B cell (primary cell): ENCODE results near the gene GIMAP8. TPM values are rescaled to one million over a fixed set of nuclear protein-coding genes. Genes with fewer than 3 reads are reported as not detected.

Experiments
- ATAC-seq: fragments of 200-7000 bp; cut with Tn5 transposase; one replicate; pipeline ENCODE4 v1.10.0; 2021; ENCODE audit warnings: low read depth, mild to moderate bottlenecking, moderate number of reproducible peaks, moderate library complexity
- CTCF ChIA-PET: fragments of 350-600 bp; sonication (Branson Sonifier 250); formaldehyde crosslinking; loops from one replicate; lab custom pipeline; 2021; ENCODE audit warnings: antibody characterized with exemption, inconsistent platforms; lab: Charles Lee
- POLR2A ChIA-PET: fragments of 350-600 bp; sonication (Branson Sonifier 250); formaldehyde crosslinking; loops from one replicate; lab custom pipeline; 2021; ENCODE audit warnings: antibody characterized with exemption; lab: Charles Lee
- DNase-seq: peaks from one replicate; pipeline ENCODE4 v3.0.0; 2013
- H2AFZ ChIP-seq: 2 replicates; pipeline ENCODE4 v1.6.1; 2012; ENCODE audit warnings: mild to moderate bottlenecking, low read depth, low read length; ENCODE audit not compliant: insufficient read depth, poor library complexity, severe bottlenecking
- H3K27ac ChIP-seq, 2 donors: 1 replicate in 1 of 2; 2 replicates in 1 of 2; pipeline ENCODE4 v1.5.1; 2012 to 2013; ENCODE audit warnings: low read length in 2 of 2, mild to moderate bottlenecking in 2 of 2, moderate library complexity in 1 of 2
- H3K27me3 ChIP-seq, 4 experiments: fragments of 200-600 bp in 1 of 4; sonication (generic) in 1 of 4; replicated peaks in 1 of 4; 1 replicate in 2 of 4; 2 replicates in 2 of 4; pipeline versions ENCODE4 v1.6.1 to v1.7.0; 2013 to 2016; ENCODE audit warnings: low read length in 3 of 4, mild to moderate bottlenecking in 2 of 4, mixed read lengths in 1 of 4, moderate library complexity in 1 of 4; ENCODE audit not compliant: insufficient read depth in 4 of 4, control insufficient read depth in 3 of 4; ENCODE audit errors: control extremely low read depth in 1 of 4
- H3K36me3 ChIP-seq, 2 experiments: replicated peaks in 1 of 2; 1 replicate in 1 of 2; 2 replicates in 1 of 2; pipeline versions ENCODE4 v1.6.1 to v1.7.1; 2013; ENCODE audit warnings: low read length in 1 of 2; ENCODE audit not compliant: insufficient read depth in 2 of 2, control insufficient read depth in 1 of 2; ENCODE audit errors: control extremely low read depth in 1 of 2, extremely low read depth in 1 of 2
- H3K4me1 ChIP-seq, 2 donors: fragments of 200-600 bp in 1 of 2; sonication (generic) in 1 of 2; 1 replicate in 1 of 2; 2 replicates in 1 of 2; pipeline versions ENCODE4 v1.5.1 to v1.6.1; 2013 to 2017; ENCODE audit warnings: low read length in 2 of 2; ENCODE audit not compliant: control insufficient read depth in 2 of 2, insufficient read depth in 2 of 2
- H3K4me2 ChIP-seq: replicated peaks from 2 replicates; pipeline ENCODE3; 2012; ENCODE audit warnings: mild to moderate bottlenecking, low read depth, low read length; ENCODE audit not compliant: poor library complexity, severe bottlenecking
- H3K4me3 ChIP-seq, 5 experiments: fragments of 200-600 bp in 1 of 5; sonication (generic) in 1 of 5; 1 replicate in 3 of 5; 2 replicates in 2 of 5; pipeline versions ENCODE4 v1.5.1 to v1.7.0; 2011 to 2016; ENCODE audit warnings: low read length in 4 of 5, mild to moderate bottlenecking in 4 of 5, low read depth in 2 of 5, control low read depth in 1 of 5, moderate library complexity in 1 of 5; ENCODE audit not compliant: insufficient read depth in 1 of 5; ENCODE audit errors: control extremely low read depth in 1 of 5, extremely low read depth in 1 of 5
- H3K79me2 ChIP-seq: fragments of 200-600 bp; sonication (generic); one replicate; pipeline ENCODE4 v1.6.0; 2016; ENCODE audit warnings: low read length; ENCODE audit not compliant: control insufficient read depth, insufficient read depth
- H3K9ac ChIP-seq: fragments of 200-600 bp; sonication (generic); 2 replicates; pipeline ENCODE4 v1.6.1; 2017; ENCODE audit warnings: mild to moderate bottlenecking, low read length, moderate library complexity
- H3K9me3 ChIP-seq, 3 donors: one replicate each; pipeline versions ENCODE4 v1.6.1 to v1.7.1; 2013; ENCODE audit warnings: low read length in 2 of 3; ENCODE audit not compliant: control insufficient read depth in 2 of 3, insufficient read depth in 1 of 3; ENCODE audit errors: control extremely low read depth in 1 of 3
- H4K20me1 ChIP-seq: 2 replicates; pipeline ENCODE4 v1.6.0; 2012; ENCODE audit warnings: mild to moderate bottlenecking, low read length; ENCODE audit not compliant: insufficient read depth, control insufficient read depth, poor library complexity, severe bottlenecking
- H3K27ac Mint-ChIP-seq: one replicate; pipeline ENCODE4 v1.8.0; 2021; ENCODE audit warnings: mixed read lengths
- H3K27me3 Mint-ChIP-seq: one replicate; pipeline ENCODE4 v1.8.0; 2021; ENCODE audit warnings: mixed read lengths
- H3K4me1 Mint-ChIP-seq: one replicate; pipeline ENCODE4 v1.8.0; 2021; ENCODE audit warnings: mixed read lengths
- H3K4me3 Mint-ChIP-seq: one replicate; pipeline ENCODE4 v1.8.0; 2021; ENCODE audit warnings: mixed read lengths
- H3K9me3 Mint-ChIP-seq: one replicate; pipeline ENCODE4 v1.8.0; 2022; ENCODE audit warnings: mixed read lengths; ENCODE audit not compliant: insufficient read depth
- EZH2 ChIP-seq: IDR thresholded peaks from 2 replicates; pipeline ENCODE4 v1.6.1; 2012; ENCODE audit warnings: borderline replicate concordance, low read depth, mild to moderate bottlenecking, moderate library complexity, low read length; ENCODE audit not compliant: insufficient read depth, poor library complexity, severe bottlenecking
- WGBS: methylation state at CpG from one replicate; pipeline ENCODE4 v1.1.5; 2013; ENCODE audit warnings: missing lambda C conversion rate; ENCODE audit not compliant: insufficient coverage; 5-methylcytosine and 5-hydroxymethylcytosine counted together
- intact Hi-C: fragments of 100-400 bp; cut with micrococcal nuclease; formaldehyde crosslinking; loops from one replicate; pipeline ENCODE4 v1.10.0; 2022
- polyA plus RNA-seq: library from polyadenylated mRNA; depleted of rRNA; stranded (reverse); fragments of >200 nt; gene quantifications from 2 replicates; pipeline ENCODE4 v1.2.3, GENCODE V29; 2012
- total RNA-seq, 2 donors: library from RNA; stranded (reverse); fragments of 120-200 nt in 1 of 2; gene quantifications; 1 replicate in 1 of 2; 2 replicates in 1 of 2; pipeline versions ENCODE4 v1.2.3 to v1.2.4, GENCODE V29; 2013 to 2022
- TF ChIP-seq, protein P1 (sequence below): fragments of 200-600 bp; IDR thresholded peaks from one replicate; pipeline ENCODE4 v1.8.0; 2022; ENCODE audit warnings: antibody characterized with exemption, mild to moderate bottlenecking

The GIMAP8 gene
- total and polyA plus RNA-seq, 2 donors (not counting 1 experiment from before 2014, with no cell fraction given): 0.34 to 0.47 TPM

DNA sequence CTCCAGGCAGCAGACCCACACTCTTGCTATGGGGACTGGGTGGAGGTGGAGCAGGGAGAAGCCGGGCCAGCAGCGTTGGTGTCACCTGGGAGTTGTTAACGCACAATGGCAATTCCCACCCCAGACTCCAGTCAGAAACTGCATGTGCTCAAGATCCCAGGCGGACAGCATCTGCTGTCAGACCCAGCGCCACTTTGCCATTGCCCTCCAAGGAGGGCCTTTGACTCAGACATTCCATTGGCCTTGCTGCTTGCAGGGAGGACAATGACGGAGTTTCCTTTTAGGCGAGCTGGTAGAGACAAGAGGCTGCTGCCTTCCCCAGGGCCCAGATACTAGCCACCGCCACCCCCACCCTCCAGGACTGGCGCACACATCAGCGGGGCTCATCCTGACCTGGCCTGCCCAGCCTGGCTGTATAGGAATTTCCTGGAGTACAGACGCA lies 36.8 kb upstream of the GIMAP8 start:
- Mint-ChIP-seq H3K27ac (peak overlapping the region; percentile 27), H3K4me1 (peaks cover 23% of the 10 kb centered on the region), H3K4me3 (no peak overlapping the region), H3K9me3 (no peaks in the 10 kb centered on the region), H3K27me3 (no peaks in the 10 kb centered on the region)
- Histone ChIP-seq H3K27me3 (no peaks in the 10 kb centered on the region), H3K4me1 (peaks cover 10 to 17% of the 10 kb centered on the region in 2 donors), H3K36me3 (peaks cover 0 to 31% of the 10 kb centered on the region in 2 experiments), H3K9ac (no peak overlapping the region), H4K20me1 (no peaks in the 10 kb centered on the region), H3K27ac (no peak overlapping the region), H2AFZ (no peak overlapping the region), H3K79me2 (peaks cover 6% of the 10 kb centered on the region), H3K4me3 (no peak overlapping the region), H3K9me3 (no peaks in the 10 kb centered on the region), H3K4me2 (no peak overlapping the region)
- ATAC-seq: no peak
- ChIA-PET POLR2A (no interaction called here), CTCF (interaction anchor here (0.7 kb wide), 1 partner anchor 36 kb away, joined by 3 read pairs; no protein-coding TSS in a partner anchor)
- no peak for DNase-seq
- intact Hi-C loops: no loop called here
- WGBS: 96% methylated on average over 7 of the region's 11 CpGs
- TF ChIP-seq EZH2: no peak
- TF ChIP-seq, protein P1, sequence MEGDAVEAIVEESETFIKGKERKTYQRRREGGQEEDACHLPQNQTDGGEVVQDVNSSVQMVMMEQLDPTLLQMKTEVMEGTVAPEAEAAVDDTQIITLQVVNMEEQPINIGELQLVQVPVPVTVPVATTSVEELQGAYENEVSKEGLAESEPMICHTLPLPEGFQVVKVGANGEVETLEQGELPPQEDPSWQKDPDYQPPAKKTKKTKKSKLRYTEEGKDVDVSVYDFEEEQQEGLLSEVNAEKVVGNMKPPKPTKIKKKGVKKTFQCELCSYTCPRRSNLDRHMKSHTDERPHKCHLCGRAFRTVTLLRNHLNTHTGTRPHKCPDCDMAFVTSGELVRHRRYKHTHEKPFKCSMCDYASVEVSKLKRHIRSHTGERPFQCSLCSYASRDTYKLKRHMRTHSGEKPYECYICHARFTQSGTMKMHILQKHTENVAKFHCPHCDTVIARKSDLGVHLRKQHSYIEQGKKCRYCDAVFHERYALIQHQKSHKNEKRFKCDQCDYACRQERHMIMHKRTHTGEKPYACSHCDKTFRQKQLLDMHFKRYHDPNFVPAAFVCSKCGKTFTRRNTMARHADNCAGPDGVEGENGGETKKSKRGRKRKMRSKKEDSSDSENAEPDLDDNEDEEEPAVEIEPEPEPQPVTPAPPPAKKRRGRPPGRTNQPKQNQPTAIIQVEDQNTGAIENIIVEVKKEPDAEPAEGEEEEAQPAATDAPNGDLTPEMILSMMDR: no peak

GRCh38 chr7:150415161-150416153 lies 35.0 kb upstream of the GIMAP8 start:
- Mint-ChIP-seq H3K4me3 (no peak overlapping the region), H3K4me1 (peaks cover 11% of the 10 kb centered on the region), H3K27ac (peak overlapping the region; percentile 2), H3K27me3 (no peaks in the 10 kb centered on the region), H3K9me3 (no peaks in the 10 kb centered on the region)
- no peak overlapping the region for H3K9ac ChIP-seq
- no peak overlapping the region for H3K4me3 ChIP-seq
- ATAC-seq (no peak), DNase-seq (no peak)
- no peaks in the 10 kb centered on the region for H4K20me1 ChIP-seq
- POLR2A ChIA-PET: no interaction called here
- 97% methylated on average over 18 of the region's 19 CpGs for WGBS
- H3K27me3 ChIP-seq: no peaks in the 10 kb centered on the region
- TF ChIP-seq, protein P1: no peak
- no peak for TF ChIP-seq EZH2
- intact Hi-C loops: no loop called here
- no peaks in the 10 kb centered on the region for H3K4me1 ChIP-seq
- no peak overlapping the region for H3K4me2 ChIP-seq
- H3K9me3 ChIP-seq: no peaks in the 10 kb centered on the region
- H2AFZ ChIP-seq: no peak overlapping the region
- CTCF ChIA-PET: interaction anchor here (1.5 kb wide), 1 partner anchor 9 kb away, joined by 5 read pairs; no protein-coding TSS in a partner anchor
- no peak overlapping the region for H3K27ac ChIP-seq
- no peaks in the 10 kb centered on the region for H3K79me2 ChIP-seq
- H3K36me3 ChIP-seq: peaks cover 0 to 21% of the 10 kb centered on the region in 2 experiments
